ENCODE measurements around the gene HEBP2. TPM values are rescaled to one million over a fixed set of nuclear protein-coding genes. Genes with fewer than 3 reads are reported as not detected.

Gene HEBP2, protein sequence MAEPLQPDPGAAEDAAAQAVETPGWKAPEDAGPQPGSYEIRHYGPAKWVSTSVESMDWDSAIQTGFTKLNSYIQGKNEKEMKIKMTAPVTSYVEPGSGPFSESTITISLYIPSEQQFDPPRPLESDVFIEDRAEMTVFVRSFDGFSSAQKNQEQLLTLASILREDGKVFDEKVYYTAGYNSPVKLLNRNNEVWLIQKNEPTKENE
- 7.7 and 35.2 TPM in 2 replicates for total RNA-seq

DNA sequence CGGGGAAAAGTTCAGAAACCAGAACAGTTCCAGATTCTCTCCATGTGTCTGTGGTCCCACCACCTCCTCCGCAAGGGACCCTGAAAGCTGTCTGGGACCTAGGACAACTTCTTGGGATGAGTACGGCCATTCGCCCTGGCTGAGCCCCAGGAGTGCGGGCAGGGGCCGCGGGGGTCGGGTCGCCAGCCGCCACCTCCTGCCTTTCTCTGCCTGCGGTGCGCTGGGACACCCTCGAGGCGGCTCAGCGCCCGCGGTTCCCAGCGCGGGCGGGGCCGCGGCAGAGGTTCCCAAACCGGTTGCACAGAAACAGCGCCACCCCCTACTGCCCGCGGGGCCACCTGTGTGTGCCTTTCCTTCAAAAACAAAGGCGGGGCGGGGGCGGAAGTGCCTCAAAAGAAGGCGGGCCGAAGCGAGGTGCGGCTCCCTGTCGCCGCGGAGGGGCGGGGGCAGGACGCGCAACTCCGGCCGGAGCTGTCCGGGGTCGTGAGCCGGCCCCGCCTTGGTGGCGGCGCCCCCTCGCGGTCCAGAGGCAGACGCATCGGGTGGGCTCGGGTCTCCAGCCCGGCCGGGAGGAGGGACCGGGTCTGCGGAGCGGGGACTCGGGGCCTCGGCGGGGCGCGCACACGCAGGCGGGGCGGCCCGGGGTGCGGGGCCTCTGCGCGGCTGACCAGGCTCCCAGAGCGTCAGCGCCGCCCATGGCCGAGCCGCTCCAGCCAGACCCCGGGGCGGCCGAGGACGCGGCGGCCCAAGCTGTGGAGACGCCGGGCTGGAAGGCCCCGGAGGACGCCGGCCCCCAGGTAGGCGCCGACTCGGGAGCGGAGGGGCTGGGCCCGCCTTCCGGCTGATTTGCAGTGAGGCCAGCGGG lies at the start of gene HEBP2:
HEBP2 (plus strand) TSS at position 423 of the 865 bp plus-strand sequence; CDS start at position 696, 273 bp downstream.

DNA sequence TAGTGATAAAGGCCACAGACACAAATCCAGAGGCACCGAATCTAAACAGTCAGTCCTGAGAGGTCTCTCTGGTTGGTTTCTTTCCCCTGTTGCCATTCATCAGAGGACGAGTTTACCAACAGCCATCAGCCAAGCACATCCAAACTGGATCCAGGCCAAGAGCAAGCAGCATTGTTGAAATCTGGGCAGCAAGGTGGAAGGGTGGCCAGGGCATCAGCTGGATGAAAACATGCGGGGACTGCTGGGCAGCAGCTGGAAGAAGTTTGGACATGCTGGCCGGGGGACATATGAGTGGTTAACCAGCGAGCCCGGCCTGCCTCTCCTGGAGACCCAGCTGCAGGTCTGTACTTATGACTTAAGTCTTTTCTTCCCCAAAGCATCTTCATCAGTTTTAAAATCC lies 26.2 kb upstream of the HEBP2 start, which contains the start of gene SMIM28:
SMIM28 (plus strand) TSS at position 62 of the 400 bp plus-strand sequence; CDS start at position 230, 168 bp downstream.

Small RNA genes within 50 kb of the gene (small RNA-seq; reads per million reads assigned to genes)
- not detected for gene AL031003.1 (ENCODE audit: low replicate concordance)
- gene AL391669.1 (ENCODE audit: low replicate concordance), result not detected
- 0.20 reads per million for gene MIR3145 (ENCODE audit: low replicate concordance)

Other genes starting within 250 kb of the HEBP2 start
- under 0.01 and 0.22 TPM in 2 replicates for gene ARFGEF3, start 242.3 kb upstream of the HEBP2 start, total RNA-seq
- not detected in 2 replicates for gene PBOV1, start 185.7 kb upstream of the HEBP2 start, total RNA-seq
- gene SMIM28, start 26.3 kb upstream of the HEBP2 start, total RNA-seq, result not detected in 2 replicates
- gene NHSL1, start 95.3 kb downstream of the HEBP2 start, total RNA-seq, result 15.5 and 28.9 TPM in 2 replicates